Measurements from ENCODE around the gene ASGR1.

The ASGR1 gene, protein sequence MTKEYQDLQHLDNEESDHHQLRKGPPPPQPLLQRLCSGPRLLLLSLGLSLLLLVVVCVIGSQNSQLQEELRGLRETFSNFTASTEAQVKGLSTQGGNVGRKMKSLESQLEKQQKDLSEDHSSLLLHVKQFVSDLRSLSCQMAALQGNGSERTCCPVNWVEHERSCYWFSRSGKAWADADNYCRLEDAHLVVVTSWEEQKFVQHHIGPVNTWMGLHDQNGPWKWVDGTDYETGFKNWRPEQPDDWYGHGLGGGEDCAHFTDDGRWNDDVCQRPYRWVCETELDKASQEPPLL

GRCh38 chr17:7179317-7180254 is at the start of gene ASGR1:
Gene ASGR1 (minus strand): TSS chr17:7179370. CDS start chr17:7178563, 807 bp downstream.
- H3K4me3 ChIP-seq (ENCODE audit: control insufficient read depth, low read depth, low read length), result peak within 1 kb of the TSS; percentile 47; the same call in 1 of the 2 replicates
- no peak for DNase-seq (ENCODE audit: low read depth)
- TF ChIP-seq CTCF (IDR thresholded peaks at IDR 0.05; ENCODE audit: control insufficient read depth, insufficient read depth, low read depth, low read length, missing control alignments), result no peak

- TF ChIP-seq CTCF (IDR thresholded peaks at IDR 0.05; ENCODE audit: control insufficient read depth, insufficient read depth, low read depth, low read length, missing control alignments), result no peak
Observed at GRCh38 chr17:7228920-7229319, 49.8 kb upstream of the ASGR1 start.

GRCh38 chr17:7226721-7227710 is 47.8 kb upstream of the ASGR1 start:
- H3K4me3 ChIP-seq (ENCODE audit: control insufficient read depth, low read depth, low read length), result no peak overlapping the region
- TF ChIP-seq CTCF (IDR thresholded peaks at IDR 0.05; ENCODE audit: control insufficient read depth, insufficient read depth, low read depth, low read length, missing control alignments), result no peak
- DNase-seq (ENCODE audit: low read depth), result no peak

More at GRCh38 chr17:7228920-7229319, 49.8 kb upstream of the ASGR1 start:
- H3K4me3 ChIP-seq (ENCODE audit: control insufficient read depth, low read depth, low read length), result no peak overlapping the region
- no peak for DNase-seq (ENCODE audit: low read depth)

DNA sequence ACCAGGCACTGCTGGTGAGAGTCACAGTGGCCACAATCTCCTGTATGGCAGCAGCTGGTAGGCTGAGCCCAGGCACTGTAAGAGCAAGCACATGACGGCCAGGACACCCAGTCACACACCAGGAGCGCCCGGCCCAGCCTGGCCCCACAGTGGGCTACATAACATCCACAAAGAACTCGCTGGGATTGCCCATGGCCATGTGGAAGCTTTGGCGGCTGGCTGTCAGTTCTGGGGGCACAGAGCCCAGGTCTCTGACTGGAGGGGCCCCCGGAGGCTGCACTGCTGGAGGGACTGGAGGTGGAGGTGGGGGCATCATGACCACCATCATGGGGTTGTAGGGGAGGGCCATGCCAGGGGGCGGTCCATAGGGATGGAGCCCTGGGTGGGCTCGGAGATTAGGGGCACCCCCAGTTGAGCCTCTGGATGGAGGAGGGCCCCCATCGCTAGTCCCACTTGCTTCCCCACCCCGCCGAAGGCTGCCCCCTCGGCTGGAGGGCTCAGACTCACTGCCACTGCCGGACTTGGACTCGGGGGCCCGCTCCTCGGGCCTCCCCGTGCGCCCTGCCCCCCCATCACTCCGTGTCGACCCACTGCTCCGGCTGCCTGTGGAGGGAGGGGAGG is 46.7 kb upstream of the ASGR1 start:
- no peak for DNase-seq (ENCODE audit: low read depth)
- TF ChIP-seq CTCF (IDR thresholded peaks at IDR 0.05; ENCODE audit: control insufficient read depth, insufficient read depth, low read depth, low read length, missing control alignments), result no peak

GRCh38 chr17:7224661-7225111 is 45.5 kb upstream of the ASGR1 start:
- TF ChIP-seq CTCF (IDR thresholded peaks at IDR 0.05; ENCODE audit: control insufficient read depth, insufficient read depth, low read depth, low read length, missing control alignments), result no peak
- H3K4me3 ChIP-seq (ENCODE audit: control insufficient read depth, low read depth, low read length), result no peak overlapping the region
- DNase-seq (ENCODE audit: low read depth), result no peak

More for the DNA sequence above, 46.7 kb upstream of the ASGR1 start:
- H3K4me3 ChIP-seq (ENCODE audit: control insufficient read depth, low read depth, low read length), result no peak overlapping the region

Measured in AG09309 (cell line).